NCI-H2171 (cell line): ENCODE measurements around the gene CEPT1.
"Not testable (repeated sequence)": the region's sequence is repeated elsewhere in the genome, so short reads cannot be mapped to it uniquely, and the experiment has no call there.

ENCODE experiments used
- DNase-seq: peaks from one replicate; lab custom pipeline; 2025; lab: John Stamatoyannopoulos, UW

CEPT1 gene

DNA sequence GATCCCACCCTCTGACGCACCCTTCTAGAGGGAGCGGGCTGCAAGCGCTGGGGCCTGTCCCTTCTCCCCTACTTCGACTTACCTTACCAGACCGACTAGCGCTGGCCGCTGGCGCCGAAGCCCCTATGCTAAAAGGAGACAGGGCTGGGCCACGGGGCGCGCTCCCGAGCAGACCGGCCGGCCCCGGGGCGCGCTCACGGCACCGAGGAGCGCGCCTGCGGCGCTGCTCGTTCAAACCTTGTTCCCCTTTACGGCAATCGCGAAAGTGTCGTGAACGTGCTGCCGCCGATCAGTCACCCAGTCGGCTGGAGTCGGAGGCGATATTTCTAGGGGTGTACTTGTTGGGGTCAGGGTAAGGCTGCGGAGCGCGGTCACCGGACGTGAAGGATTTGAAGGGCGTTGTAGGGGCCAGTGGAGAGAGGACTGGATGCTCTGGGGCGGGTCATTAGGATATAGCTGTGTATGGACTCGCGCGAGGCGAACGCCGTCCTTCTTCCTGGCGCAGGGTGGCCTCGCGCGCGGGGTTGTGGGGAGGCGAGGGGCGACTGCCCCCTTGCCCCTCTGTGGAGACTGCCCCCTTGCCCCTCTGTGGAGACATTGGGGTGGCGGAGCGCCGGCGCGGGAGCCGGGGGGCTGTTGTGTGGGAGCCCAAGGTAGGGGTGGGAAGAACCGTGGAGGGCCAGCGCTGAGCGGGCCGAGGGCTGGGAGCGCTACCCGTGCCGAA is at the start of gene CEPT1, which contains the start of gene DRAM2:
TSS of gene CEPT1 (plus strand) at position 268 of the 724 bp plus-strand sequence. CDS start 7,492 bp downstream, outside the sequence.
TSS of gene DRAM2 (minus strand) at position 138 of the 724 bp plus-strand sequence. CDS start 8,539 bp downstream, outside the sequence.
- DNase-seq = peak; percentile 90

DNA sequence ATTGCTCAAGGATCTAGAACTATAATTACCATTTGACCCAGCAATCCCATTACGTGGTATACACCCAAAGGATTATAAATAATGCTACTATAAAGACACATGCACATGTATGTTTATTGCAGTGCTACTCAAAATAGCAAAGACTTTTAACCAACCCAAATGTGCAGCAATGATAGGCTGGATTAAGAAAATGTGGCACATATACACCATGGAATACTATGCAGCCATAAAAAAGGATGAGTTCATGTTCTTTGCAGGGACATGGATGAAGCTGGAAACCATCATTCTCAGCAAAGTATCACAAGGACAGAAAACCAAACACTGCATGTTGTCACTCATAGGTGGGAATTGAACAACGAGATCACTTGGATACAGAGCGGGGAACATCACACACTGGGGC is 44.6 kb upstream of the CEPT1 start:
- not testable (repeated sequence) for DNase-seq

DNA sequence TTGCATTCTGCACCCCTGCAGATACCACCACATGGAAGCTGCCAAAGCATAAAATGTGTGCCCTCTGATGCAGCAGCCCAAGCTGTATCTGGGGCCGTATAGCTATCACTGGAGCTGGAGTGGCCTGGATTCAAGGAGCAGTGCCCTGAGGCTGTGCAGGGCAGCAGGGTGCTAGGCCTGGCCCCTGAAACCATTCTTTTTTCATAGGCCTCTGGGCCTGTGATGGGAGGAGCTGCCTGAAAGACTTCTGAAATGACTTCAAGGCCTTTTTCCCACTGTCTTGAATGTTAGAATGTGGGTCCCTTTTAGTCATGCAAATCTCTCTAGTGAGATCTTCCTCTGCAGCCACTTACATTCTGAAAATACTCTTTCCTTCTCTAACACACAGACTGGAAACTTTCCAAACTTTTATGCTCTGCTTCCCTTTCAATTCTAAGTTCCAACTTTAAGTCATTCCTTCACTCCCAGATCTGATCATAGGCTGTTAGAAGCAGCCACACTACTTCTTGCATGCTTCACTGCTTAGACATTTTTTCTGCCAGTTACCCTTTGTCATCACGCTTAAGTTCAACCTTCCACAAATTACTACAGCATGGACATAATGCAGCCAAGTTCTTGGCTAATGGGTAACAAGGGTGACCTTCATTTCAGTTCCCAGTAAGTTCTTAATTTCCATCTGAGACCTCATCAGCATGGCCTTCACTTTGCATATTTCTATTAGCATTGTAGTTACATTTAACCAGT is 42.5 kb upstream of the CEPT1 start:
- no peak for DNase-seq

GRCh38 chr1:111099289-111099688 is 40.7 kb upstream of the CEPT1 start:
- no peak for DNase-seq

- DNase-seq = no peak
These were observed 38.0 kb upstream of the CEPT1 start for GRCh38 chr1:111101854-111102642.

- no peak for DNase-seq
These were observed 35.0 kb upstream of the CEPT1 start for GRCh38 chr1:111104981-111105380.

DNA sequence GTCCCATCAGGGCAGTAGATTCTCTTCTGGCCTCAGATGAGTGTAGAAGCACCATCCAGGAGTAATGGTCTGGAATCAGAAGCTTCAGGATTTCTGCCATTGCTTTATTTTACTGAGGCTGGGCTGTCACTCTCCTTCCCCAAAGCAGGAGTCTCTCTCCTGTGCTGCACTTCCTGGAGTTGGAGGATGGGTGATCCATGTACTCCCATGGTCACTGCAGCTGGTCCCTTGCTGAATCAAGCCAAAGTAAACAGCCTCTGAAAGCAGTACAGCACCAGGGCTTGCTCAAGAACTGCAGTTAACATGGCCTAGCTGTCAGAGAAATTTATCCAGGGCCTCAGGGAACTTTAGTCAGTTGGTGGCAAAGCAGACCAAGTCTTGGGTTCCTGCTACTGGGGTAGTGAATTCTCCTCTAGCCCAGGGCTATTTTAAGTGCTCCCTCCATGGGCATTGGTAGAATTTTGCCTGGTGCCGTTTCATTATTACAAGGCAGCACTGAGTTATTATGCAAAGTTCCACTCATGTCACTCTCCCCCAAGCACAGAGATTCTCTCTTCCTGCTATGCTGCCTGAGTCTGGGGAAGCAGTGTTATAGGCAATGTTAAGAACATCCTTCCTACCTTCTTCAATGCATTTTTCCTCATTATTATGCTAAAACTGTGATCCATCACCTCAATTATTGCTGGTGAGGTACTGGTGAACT is 29.7 kb upstream of the CEPT1 start:
- no peak for DNase-seq

DNA sequence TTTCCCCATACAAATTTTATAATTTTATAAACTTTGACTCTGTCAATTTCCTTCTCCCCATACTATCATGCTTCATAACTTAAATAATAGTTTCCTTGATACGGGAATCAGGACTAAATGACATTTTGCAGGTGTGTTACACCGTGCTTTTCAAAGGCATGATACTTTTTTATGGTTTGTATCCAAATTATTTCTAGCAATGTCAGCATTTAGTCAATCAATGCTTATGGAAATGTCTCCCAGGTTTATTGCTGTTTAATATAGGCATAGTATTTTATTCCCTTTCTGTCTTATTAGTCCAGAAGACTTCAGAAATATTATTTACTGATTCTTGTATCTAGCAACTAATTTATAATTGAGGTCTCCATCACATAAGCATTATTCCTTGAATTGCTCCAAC is 23.5 kb upstream of the CEPT1 start:
- no peak for DNase-seq

GRCh38 chr1:111126354-111126753 is 13.7 kb upstream of the CEPT1 start:
- no peak for DNase-seq

DNA sequence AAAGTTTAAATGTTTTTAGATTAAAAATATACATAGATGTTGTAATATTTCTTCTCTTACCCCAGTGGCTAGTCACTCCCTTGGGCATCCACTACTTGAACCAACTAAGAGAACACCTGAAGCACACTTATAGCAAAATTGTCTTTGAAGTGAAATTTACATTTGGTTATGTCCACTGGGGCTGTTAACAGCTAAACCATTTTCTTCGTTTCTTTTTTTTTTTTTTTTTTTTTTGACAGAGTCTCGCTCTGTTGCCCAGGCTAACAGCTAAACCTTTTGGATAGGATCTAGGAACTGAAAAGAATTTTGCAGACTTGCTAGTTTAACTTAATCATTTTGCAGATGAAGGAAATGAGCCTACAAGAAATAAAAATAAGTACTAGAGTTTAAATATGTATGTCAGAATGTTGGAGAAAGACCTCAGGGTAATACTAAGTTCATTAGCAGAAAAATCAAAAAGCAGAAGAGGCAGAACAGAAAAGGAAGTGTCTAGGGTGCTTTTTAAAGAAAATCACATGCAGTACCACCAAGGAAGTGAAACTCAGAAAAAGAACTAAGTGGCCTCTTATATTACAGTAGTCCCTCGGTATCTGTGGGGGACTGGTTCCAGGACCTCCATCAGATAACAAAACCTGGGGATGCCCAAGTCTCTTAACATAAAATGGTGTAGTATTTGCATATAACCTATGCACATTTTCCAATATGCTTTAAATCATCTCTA is 11.9 kb upstream of the CEPT1 start:
- no peak for DNase-seq

DNA sequence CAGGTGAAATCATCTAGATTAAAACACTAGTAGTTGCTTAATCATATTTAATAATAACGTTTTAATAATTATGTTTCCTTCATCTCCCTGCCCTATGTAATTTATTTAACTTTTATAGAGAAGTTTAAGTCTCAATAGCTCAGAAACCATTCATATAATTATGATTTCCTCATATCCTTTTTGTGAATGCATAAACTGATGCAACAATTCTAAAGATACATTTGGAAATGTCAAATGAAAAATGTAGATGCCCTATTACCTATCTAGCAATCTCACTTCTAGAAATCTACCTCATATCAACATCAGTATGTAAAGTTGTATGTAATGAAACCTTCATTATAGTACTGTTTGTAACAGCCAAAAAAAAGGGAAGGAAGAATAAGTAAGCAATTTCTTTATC is 10.6 kb upstream of the CEPT1 start:
- no peak for DNase-seq

GRCh38 chr1:111131693-111132092 is 8.3 kb upstream of the CEPT1 start:
- DNase-seq = no peak

- no peak for DNase-seq
These were observed 6.2 kb upstream of the CEPT1 start for GRCh38 chr1:111133866-111134265.

DNA sequence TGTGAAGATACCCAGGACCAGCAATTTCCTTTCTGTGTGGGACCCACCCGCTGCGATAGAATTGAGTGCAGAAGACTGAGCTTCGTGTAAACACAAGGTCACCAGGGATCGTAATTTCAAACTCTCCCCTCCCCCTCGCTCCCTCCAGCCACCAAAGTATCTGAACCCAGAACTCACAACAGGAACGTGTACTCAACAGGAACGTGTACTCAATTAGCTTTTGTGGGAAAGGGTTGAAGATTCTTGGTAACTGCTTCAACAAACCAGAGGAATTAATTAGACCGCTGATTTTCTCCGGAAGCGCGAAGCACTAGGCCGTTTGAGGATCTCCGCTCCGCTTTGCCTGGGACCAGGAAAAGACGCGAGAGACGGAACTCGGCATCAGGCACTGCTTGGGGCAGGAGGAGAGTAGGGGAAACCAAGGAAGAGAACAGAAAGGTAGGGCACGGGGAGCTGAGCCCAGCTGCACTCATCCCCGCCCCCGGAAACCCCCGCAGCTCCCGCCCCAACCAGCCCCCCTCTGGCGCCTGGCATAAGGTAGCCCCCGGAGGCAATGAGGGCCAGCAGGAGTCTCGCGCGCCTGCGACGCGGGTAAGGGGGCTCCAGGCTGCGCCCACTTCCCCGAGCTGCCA is 583 bp upstream of the CEPT1 start:
- DNase-seq = peak; percentile 81

GRCh38 chr1:111140680-111140967 is 601 bp downstream of the CEPT1 start:
- no peak for DNase-seq

DNA sequence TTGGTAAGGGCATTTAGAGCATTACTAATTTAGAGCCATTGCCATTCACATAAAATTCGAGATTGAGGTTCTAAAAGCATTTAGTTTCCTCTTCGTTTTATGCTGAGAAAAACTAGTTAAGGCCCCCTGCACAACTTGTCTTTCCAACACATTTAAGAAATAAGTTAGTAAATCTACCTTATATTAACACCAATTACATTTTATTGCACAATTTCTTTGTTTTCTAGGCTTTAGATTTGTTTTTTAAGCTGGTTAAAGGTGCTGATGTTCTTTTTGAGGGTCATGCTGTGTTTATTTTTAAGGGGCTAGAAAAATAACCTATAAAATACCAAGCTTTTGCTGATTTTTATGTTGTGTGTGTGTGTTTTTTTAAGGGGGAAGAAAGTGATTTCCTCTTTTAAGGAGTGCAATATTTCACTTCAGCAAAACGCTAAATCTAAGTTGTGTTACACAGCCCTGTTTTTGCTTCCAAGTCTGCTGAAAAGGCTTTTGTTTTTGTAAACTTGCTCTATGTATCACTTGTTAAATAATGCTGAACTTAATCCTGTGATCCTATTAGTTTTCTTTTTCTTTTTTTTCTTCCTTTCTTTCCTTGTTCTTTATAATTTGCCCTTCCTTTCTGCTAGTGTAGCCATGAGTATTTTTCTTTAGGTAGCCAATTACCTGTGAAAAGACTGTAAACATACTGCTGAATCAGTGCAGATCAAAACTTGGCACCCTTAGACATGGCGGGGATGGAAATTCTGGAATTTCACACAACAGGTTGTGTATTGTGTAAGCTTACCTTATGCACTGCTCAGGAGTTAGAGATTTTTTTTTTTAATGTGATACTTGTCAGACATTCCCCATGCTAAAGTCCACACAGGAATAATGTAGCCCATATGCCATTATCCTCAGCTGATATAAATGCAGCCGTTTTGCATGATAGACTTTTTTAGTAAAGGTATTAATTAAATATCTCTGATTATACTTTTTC is 1.5 kb downstream of the CEPT1 start:
- no peak for DNase-seq

DNA sequence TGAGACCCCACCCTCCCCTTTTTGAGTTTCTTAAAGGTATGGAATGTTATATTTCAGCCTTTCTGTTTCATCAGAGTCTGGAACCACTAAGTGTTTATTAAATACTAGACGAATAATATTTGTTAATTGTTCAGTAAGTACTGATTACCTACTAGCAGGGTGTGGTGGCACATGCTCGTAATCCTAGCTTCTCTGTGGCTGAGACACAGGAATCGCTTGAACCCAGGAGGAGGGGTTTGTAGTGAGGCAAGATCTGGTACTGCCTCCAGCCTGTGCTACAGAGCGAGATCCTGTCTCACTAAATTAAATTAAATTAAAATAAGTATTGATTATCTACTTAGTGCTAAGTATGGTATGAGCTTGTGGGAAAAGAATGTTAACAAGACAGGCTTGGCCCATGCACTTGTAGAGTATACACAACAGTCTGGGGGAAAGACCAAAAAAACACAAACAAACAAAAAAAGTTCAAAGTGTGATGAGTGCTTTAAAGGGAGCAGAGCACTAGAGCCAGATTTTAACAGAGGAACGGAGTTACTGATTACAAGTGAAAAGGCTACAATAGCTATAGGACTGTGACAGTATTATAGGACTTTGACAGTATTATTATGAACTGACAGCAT is 2.4 kb downstream of the CEPT1 start:
- no peak for DNase-seq

DNA sequence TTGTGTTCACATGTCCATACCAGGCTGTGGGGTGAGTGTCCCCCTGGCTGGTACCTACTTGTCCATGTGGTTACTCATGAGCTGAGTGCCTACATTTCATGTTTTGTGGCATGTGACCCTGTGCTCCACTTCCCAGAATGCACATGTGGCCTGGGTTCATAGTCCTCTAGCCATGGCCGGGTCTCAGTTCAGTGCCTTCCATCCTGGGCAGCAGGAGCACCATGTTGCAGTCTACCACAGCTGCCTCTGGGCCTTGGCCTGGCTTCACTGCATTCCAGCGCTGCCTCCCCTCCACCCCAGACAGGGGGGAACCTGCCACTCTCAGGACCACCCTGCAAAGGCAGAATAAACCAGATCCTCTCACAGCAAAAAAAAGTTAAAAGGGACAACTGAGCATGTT is 5.5 kb downstream of the CEPT1 start:
- no peak for DNase-seq
